ENCODE measurements around the gene SRRM1.

SRRM1 gene

DNA sequence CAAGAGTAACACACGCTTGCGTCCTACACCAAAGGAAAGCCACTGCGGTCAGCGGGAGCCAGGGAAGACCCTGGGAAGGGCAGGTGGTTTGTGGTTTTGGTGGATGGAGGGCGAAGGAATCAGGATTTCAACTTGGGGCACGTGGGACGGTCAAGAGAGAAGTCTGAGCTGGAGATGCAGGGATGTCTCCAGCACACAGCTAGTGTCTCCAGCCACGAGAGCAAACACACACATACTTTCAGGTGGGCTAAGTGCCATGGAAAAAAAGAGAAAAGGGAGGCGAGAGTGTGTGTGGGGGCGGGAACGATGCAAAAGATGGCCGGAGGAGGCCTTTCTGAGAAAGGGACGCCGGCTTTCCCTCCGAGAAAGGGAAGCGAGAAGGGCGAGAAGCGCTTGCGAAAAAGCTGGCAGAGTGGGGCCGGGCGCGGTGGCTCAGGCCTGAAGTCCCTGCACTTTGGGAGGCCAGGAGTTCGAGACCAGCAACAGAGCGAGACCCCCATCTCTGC lies 1.4 kb upstream of the SRRM1 start:
- TF ChIP-seq GABPA (IDR thresholded peaks at IDR 0.05; ENCODE audit: low read depth) (no peak), SPI1 (IDR thresholded peaks at IDR 0.05; ENCODE audit: borderline replicate concordance, low read depth) (no peak), POLR2AphosphoS5 (IDR thresholded peaks at IDR 0.05; ENCODE audit: low read depth) (no peak), REST (IDR thresholded peaks at IDR 0.05; ENCODE audit: insufficient replicate concordance, low read depth) (no peak)
- TF ChIP-seq, protein P1, sequence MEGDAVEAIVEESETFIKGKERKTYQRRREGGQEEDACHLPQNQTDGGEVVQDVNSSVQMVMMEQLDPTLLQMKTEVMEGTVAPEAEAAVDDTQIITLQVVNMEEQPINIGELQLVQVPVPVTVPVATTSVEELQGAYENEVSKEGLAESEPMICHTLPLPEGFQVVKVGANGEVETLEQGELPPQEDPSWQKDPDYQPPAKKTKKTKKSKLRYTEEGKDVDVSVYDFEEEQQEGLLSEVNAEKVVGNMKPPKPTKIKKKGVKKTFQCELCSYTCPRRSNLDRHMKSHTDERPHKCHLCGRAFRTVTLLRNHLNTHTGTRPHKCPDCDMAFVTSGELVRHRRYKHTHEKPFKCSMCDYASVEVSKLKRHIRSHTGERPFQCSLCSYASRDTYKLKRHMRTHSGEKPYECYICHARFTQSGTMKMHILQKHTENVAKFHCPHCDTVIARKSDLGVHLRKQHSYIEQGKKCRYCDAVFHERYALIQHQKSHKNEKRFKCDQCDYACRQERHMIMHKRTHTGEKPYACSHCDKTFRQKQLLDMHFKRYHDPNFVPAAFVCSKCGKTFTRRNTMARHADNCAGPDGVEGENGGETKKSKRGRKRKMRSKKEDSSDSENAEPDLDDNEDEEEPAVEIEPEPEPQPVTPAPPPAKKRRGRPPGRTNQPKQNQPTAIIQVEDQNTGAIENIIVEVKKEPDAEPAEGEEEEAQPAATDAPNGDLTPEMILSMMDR (IDR thresholded peaks at IDR 0.05; ENCODE audit: insufficient read depth, low read length): no peak
- peak; percentile 58 to 62 for DNase-seq (ENCODE audit: low read depth in 1 of 2, low spot score in 1 of 2)
- H3K27ac ChIP-seq (replicated peaks): peak overlapping the region; percentile 87
- peak overlapping the region; percentile 76 for H3K4me3 ChIP-seq (replicated peaks; ENCODE audit: insufficient read depth, low read length)
- no peaks in the 10 kb centered on the region for H3K27me3 ChIP-seq (ENCODE audit: insufficient read depth, poor library complexity, severe bottlenecking)

- peak overlapping the region; percentile 89 for H3K4me3 ChIP-seq (replicated peaks; ENCODE audit: insufficient read depth, low read length)
- no peaks in the 10 kb centered on the region for H3K27me3 ChIP-seq (ENCODE audit: insufficient read depth, poor library complexity, severe bottlenecking)
- peak; percentile 40 to 66 for DNase-seq (ENCODE audit: low read depth in 1 of 2, low spot score in 1 of 2)
- peak overlapping the region; percentile 94 for H3K27ac ChIP-seq (replicated peaks)
- TF ChIP-seq, protein P1 (IDR thresholded peaks at IDR 0.05; ENCODE audit: insufficient read depth, low read length): no peak
- no peak for TF ChIP-seq POLR2AphosphoS5 (IDR thresholded peaks at IDR 0.05; ENCODE audit: low read depth)
- TF ChIP-seq SPI1 (IDR thresholded peaks at IDR 0.05; ENCODE audit: borderline replicate concordance, low read depth): peak; percentile 17; the same call in 1 of the 2 replicates
- TF ChIP-seq REST (IDR thresholded peaks at IDR 0.05; ENCODE audit: insufficient replicate concordance, low read depth): peak; percentile 25
- no peak for TF ChIP-seq GABPA (IDR thresholded peaks at IDR 0.05; ENCODE audit: low read depth)
Measured at GRCh38 chr1:24643363-24644099, 429 bp downstream of the SRRM1 start.

GRCh38 chr1:24644100-24644384 lies 940 bp downstream of the SRRM1 start:
- TF ChIP-seq POLR2AphosphoS5 (IDR thresholded peaks at IDR 0.05; ENCODE audit: low read depth) (no peak), SPI1 (IDR thresholded peaks at IDR 0.05; ENCODE audit: borderline replicate concordance, low read depth) (no peak), REST (IDR thresholded peaks at IDR 0.05; ENCODE audit: insufficient replicate concordance, low read depth) (no peak), GABPA (IDR thresholded peaks at IDR 0.05; ENCODE audit: low read depth) (no peak)
- TF ChIP-seq, protein P1 (IDR thresholded peaks at IDR 0.05; ENCODE audit: insufficient read depth, low read length): no peak

More at GRCh38 chr1:24644100-24644384, 940 bp downstream of the SRRM1 start:
- Histone ChIP-seq H3K4me3 (replicated peaks; ENCODE audit: insufficient read depth, low read length) (peak overlapping the region; percentile 89), H3K27me3 (ENCODE audit: insufficient read depth, poor library complexity, severe bottlenecking) (no peaks in the 10 kb centered on the region), H3K27ac (replicated peaks) (peak overlapping the region; percentile 94)
- peak in 1 of 2 experiments; percentile 28 for DNase-seq (ENCODE audit: low read depth in 1 of 2, low spot score in 1 of 2)

All from HL-60 (cell line).